Measurements from ENCODE around the gene UGCG. TPM values are rescaled to one million over a fixed set of nuclear protein-coding genes. Genes with fewer than 3 reads are reported as not detected.
"Not testable (repeated sequence)": the region's sequence is repeated elsewhere in the genome, so short reads cannot be mapped to it uniquely, and the experiment has no call there.

Gene UGCG
- total and polyA plus RNA-seq, 2 donors (not counting 1 experiment from before 2014, with no cell fraction given), result 143 to 260 TPM

DNA sequence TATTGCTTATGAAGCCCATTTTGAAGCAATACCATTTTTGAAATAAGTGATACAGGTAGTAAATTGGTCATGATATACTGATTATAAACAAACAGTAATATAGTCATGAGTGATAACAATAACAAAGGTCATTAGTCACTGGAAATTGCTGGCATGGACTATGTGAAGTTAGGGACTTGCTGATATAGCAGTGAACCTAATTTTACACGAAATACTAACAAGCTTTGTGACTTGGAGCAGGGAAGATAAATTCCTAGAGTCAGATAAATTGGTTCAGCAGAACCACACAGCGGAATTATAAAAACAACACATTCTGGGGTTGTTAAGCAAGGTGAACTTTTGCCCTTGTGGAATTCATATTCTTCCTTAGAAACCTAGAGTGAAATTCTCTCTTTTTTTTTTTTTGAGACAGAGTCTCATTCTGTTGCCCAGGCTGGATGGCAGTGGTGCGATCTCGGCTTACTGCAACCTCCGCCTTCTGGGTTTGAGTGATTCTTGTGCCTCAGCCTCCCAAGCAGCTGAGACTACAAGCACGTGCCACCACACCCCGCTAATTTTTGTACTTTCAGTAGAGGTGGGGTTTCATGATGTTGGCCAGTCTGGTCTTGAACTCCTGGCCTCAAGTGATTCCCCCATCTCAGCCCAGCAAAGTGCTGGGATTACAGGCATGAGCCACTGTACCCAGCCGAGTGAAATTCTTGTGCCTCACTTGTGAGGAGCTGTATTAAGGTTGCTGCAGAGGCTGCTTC, 6.0 kb downstream of the UGCG start:
- peak overlapping the region in 3 of 4 experiments; percentile 25 to 71 (median 64) for H3K4me3 ChIP-seq (replicated peaks in 1 of 4; ENCODE audit: control extremely low read depth in 1 of 4, insufficient read depth in 1 of 4, low read depth in 3 of 4, low read length in 4 of 4)
- peaks cover 7% of the 10 kb centered on the region for H4K20me1 ChIP-seq (ENCODE audit: control insufficient read depth, extremely low read depth, insufficient read depth, low read length)
- H3K27ac ChIP-seq (ENCODE audit: insufficient read depth, low read length), result peak overlapping the region; percentile 45
- H3K9ac ChIP-seq (ENCODE audit: insufficient read depth, low read length), result no peak overlapping the region
- TF ChIP-seq, protein P1, sequence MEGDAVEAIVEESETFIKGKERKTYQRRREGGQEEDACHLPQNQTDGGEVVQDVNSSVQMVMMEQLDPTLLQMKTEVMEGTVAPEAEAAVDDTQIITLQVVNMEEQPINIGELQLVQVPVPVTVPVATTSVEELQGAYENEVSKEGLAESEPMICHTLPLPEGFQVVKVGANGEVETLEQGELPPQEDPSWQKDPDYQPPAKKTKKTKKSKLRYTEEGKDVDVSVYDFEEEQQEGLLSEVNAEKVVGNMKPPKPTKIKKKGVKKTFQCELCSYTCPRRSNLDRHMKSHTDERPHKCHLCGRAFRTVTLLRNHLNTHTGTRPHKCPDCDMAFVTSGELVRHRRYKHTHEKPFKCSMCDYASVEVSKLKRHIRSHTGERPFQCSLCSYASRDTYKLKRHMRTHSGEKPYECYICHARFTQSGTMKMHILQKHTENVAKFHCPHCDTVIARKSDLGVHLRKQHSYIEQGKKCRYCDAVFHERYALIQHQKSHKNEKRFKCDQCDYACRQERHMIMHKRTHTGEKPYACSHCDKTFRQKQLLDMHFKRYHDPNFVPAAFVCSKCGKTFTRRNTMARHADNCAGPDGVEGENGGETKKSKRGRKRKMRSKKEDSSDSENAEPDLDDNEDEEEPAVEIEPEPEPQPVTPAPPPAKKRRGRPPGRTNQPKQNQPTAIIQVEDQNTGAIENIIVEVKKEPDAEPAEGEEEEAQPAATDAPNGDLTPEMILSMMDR (conservative IDR thresholded peaks at IDR 0.05 in 1 of 2, IDR thresholded peaks at IDR 0.05 in 1 of 2; ENCODE audit: low read depth in 1 of 2, low read length in 2 of 2), result no peak
- TF ChIP-seq EZH2 (IDR thresholded peaks at IDR 0.05; ENCODE audit: low read length, missing control alignments), result no peak
- peaks cover 99% of the 10 kb centered on the region for H3K79me2 ChIP-seq (ENCODE audit: control insufficient read depth, insufficient read depth, low read length)
- H3K9me3 ChIP-seq (ENCODE audit: control insufficient read depth, insufficient read depth, low read depth, low read length), result no peaks in the 10 kb centered on the region
- H3K4me2 ChIP-seq (ENCODE audit: extremely low read depth, insufficient read depth, low read length), result peak overlapping the region; percentile 85
- no peak overlapping the region for H2AFZ ChIP-seq (ENCODE audit: low read length)
- H3K36me3 ChIP-seq (ENCODE audit: control insufficient read depth, insufficient read depth, low read length), result peaks cover 2% of the 10 kb centered on the region
- peaks cover 13% of the 10 kb centered on the region for H3K4me1 ChIP-seq (ENCODE audit: control insufficient read depth, extremely low read depth, insufficient read depth, low read length)
- peak; percentile 52 to 84 for DNase-seq (ENCODE audit: low read depth in 2 of 2)
- no peaks in the 10 kb centered on the region for H3K27me3 ChIP-seq (ENCODE audit: control insufficient read depth, insufficient read depth, low read length)

DNA sequence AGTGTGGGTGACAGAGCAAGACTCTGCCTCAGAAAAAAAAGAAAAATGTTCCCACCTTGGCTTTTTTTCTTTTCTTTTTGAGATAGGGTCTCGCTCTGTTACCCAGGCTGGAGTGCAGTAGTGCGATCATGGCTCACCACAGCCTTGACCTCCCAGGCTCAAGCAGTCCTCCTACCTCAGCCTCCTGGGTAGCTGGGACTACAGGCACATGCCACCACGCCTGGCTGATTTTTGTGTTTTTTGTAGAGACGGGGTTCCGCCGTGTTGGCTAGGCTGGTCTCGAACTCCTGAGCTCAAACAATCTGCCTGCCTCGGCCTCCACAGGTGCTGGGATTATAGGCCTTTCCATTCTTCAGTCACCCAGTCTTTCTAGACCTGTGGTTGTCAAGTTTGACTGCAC, 6.9 kb downstream of the UGCG start:
- H3K4me3 ChIP-seq (replicated peaks in 1 of 4; ENCODE audit: control extremely low read depth in 1 of 4, insufficient read depth in 1 of 4, low read depth in 3 of 4, low read length in 4 of 4); DNase-seq (ENCODE audit: low read depth in 2 of 2); H3K36me3 ChIP-seq (ENCODE audit: control insufficient read depth, insufficient read depth, low read length); H2AFZ ChIP-seq (ENCODE audit: low read length); H3K9me3 ChIP-seq (ENCODE audit: control insufficient read depth, insufficient read depth, low read depth, low read length); H3K9ac ChIP-seq (ENCODE audit: insufficient read depth, low read length); H3K27me3 ChIP-seq (ENCODE audit: control insufficient read depth, insufficient read depth, low read length); H4K20me1 ChIP-seq (ENCODE audit: control insufficient read depth, extremely low read depth, insufficient read depth, low read length): not testable (repeated sequence)
- peaks cover 99% of the 10 kb centered on the region for H3K79me2 ChIP-seq (ENCODE audit: control insufficient read depth, insufficient read depth, low read length)
- peaks cover 16% of the 10 kb centered on the region for H3K4me1 ChIP-seq (ENCODE audit: control insufficient read depth, extremely low read depth, insufficient read depth, low read length)
- peak overlapping the region; percentile 19 for H3K4me2 ChIP-seq (ENCODE audit: extremely low read depth, insufficient read depth, low read length)
- peak overlapping the region; percentile 6 for H3K27ac ChIP-seq (ENCODE audit: insufficient read depth, low read length)

DNA sequence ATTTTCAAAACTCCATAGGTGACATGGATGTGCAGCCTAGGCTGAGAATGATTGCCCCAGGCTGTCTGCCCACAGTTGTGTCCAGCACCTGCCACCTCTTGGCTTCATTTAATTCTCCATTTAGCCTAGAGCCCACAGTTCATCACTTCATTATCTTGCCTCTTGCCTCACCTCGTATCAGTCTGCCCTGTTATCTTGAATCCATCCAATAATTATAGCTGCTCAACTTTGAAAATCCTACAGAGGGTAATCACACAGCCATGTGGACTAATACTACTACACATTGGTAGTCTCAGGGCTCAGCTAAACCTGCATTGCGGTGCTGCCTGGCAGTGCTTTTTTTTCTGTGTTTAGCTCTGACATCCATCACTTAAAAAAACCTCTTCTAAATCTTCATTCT, 7.4 kb downstream of the UGCG start:
- Histone ChIP-seq H3K4me1 (ENCODE audit: control insufficient read depth, extremely low read depth, insufficient read depth, low read length) (peaks cover 19% of the 10 kb centered on the region), H3K4me2 (ENCODE audit: extremely low read depth, insufficient read depth, low read length) (peak overlapping the region; percentile 33), H3K9me3 (ENCODE audit: control insufficient read depth, insufficient read depth, low read depth, low read length) (no peaks in the 10 kb centered on the region), H2AFZ (ENCODE audit: low read length) (no peak overlapping the region), H3K79me2 (ENCODE audit: control insufficient read depth, insufficient read depth, low read length) (peaks cover 99% of the 10 kb centered on the region), H3K27me3 (ENCODE audit: control insufficient read depth, insufficient read depth, low read length) (no peaks in the 10 kb centered on the region), H3K4me3 (replicated peaks in 1 of 4; ENCODE audit: control extremely low read depth in 1 of 4, insufficient read depth in 1 of 4, low read depth in 3 of 4, low read length in 4 of 4) (no peak overlapping the region), H4K20me1 (ENCODE audit: control insufficient read depth, extremely low read depth, insufficient read depth, low read length) (peaks cover 10% of the 10 kb centered on the region), H3K36me3 (ENCODE audit: control insufficient read depth, insufficient read depth, low read length) (peaks cover 2% of the 10 kb centered on the region), H3K9ac (ENCODE audit: insufficient read depth, low read length) (no peak overlapping the region), H3K27ac (ENCODE audit: insufficient read depth, low read length) (no peak overlapping the region)
- DNase-seq (ENCODE audit: low read depth in 2 of 2), result peak in 1 of 2 donors; percentile 23
- TF ChIP-seq, protein P1 (conservative IDR thresholded peaks at IDR 0.05 in 1 of 2, IDR thresholded peaks at IDR 0.05 in 1 of 2; ENCODE audit: low read depth in 1 of 2, low read length in 2 of 2), result no peak
- TF ChIP-seq EZH2 (IDR thresholded peaks at IDR 0.05; ENCODE audit: low read length, missing control alignments), result no peak

All from fibroblast of lung (primary cell).